ENCODE results near the gene KIAA0930. TPM values are rescaled to one million over a fixed set of nuclear protein-coding genes. Genes with fewer than 3 reads are reported as not detected.

KIAA0930 gene
- total RNA-seq, 1 donor from 2014 or later = 60.2 TPM

DNA sequence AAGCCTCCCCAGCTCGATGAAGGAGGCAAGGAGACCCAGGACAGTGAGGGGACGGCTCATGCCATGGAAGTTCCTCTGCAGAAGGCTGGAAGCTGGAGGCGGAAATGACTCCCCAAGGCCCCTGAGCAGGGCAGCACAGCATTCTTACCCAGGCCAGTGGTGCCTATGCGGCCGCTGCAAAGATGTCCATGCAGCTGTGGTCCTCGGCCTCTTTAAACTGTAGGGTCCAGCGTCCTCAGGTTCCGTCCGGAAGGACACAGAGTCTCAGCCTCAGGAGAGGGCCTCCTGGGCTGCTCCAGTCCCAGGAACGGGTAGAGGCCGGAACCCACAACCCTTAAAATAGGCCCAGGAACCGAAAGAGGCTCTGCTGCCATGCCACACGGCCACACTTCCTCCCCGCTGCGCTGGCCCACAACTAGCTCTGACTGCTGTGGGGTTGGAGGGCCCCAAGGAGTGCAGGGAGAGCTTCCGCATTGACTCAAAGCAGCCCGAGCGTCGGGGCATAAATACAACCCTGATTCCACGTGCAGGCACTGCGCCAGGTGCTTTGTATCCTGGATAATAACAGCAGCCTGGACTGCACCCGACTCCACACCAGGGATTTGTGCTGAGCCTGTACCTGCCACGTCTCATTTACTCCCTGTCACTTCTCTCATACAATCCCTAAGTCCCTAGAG is 5.5 kb downstream of the KIAA0930 start:
- TF ChIP-seq, protein P1, sequence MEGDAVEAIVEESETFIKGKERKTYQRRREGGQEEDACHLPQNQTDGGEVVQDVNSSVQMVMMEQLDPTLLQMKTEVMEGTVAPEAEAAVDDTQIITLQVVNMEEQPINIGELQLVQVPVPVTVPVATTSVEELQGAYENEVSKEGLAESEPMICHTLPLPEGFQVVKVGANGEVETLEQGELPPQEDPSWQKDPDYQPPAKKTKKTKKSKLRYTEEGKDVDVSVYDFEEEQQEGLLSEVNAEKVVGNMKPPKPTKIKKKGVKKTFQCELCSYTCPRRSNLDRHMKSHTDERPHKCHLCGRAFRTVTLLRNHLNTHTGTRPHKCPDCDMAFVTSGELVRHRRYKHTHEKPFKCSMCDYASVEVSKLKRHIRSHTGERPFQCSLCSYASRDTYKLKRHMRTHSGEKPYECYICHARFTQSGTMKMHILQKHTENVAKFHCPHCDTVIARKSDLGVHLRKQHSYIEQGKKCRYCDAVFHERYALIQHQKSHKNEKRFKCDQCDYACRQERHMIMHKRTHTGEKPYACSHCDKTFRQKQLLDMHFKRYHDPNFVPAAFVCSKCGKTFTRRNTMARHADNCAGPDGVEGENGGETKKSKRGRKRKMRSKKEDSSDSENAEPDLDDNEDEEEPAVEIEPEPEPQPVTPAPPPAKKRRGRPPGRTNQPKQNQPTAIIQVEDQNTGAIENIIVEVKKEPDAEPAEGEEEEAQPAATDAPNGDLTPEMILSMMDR (conservative IDR thresholded peaks at IDR 0.05) = no peak
- no peak for DNase-seq (ENCODE audit: low read depth, low spot score)
- H3K36me3 Mint-ChIP-seq (ENCODE audit: low read depth) = no peaks in the 10 kb centered on the region
- H3K27ac Mint-ChIP-seq (ENCODE audit: unreplicated experiment) = no peak overlapping the region
- H3K4me3 Mint-ChIP-seq = no peak overlapping the region
- H3K4me1 Mint-ChIP-seq = peaks cover 24% of the 10 kb centered on the region
- H3K9me3 Mint-ChIP-seq = no peaks in the 10 kb centered on the region
- H3K27me3 Mint-ChIP-seq (ENCODE audit: low read depth) = no peaks in the 10 kb centered on the region

DNA sequence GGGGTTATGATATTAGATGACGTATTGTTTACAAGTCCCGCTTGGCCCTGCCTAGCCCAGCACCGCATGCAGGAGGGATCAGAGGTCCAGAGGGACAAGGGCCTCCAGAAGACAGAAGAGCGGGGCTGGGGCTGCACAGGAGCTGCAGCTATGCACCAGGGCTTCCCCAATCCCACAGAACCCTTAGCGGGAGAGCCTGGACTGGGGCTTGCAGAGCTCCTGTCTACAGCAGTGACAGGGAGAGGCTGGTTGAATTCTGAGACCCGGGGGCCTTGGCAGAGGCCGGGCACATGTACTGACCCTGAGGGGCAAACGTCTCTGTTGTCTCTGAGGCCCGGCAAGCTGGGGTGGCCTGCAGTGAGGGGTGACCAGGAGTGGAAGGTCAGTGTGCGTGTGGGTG is 6.9 kb downstream of the KIAA0930 start:
- Mint-ChIP-seq H3K4me3 (no peak overlapping the region), H3K36me3 (ENCODE audit: low read depth) (no peaks in the 10 kb centered on the region), H3K27ac (ENCODE audit: unreplicated experiment) (no peak overlapping the region), H3K4me1 (peaks cover 13% of the 10 kb centered on the region), H3K9me3 (no peaks in the 10 kb centered on the region), H3K27me3 (ENCODE audit: low read depth) (no peaks in the 10 kb centered on the region)
- DNase-seq (ENCODE audit: low read depth, low spot score) = no peak
- TF ChIP-seq, protein P1 (conservative IDR thresholded peaks at IDR 0.05) = no peak

DNA sequence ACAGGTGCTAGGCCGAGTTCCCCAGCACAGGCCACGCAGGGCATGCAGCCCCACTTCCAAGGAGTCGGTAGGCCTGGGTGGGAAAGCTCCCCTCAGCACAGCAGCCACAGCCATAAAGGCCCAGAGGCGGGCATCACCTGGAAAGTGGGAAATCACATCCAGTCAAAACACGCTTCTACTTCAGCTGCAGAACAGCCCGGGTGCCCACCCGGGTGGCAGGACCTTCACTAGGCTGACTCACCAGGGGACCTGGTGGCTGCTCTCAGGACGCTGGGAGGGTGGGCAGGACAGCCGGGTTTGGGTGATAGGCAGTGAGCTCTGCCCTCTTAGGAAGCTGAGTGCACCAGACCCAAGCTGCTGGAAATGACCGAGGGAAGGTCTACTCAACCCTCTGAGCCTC is 7.3 kb downstream of the KIAA0930 start:
- Mint-ChIP-seq H3K9me3 (no peaks in the 10 kb centered on the region), H3K36me3 (ENCODE audit: low read depth) (no peaks in the 10 kb centered on the region), H3K4me3 (no peak overlapping the region), H3K27me3 (ENCODE audit: low read depth) (no peaks in the 10 kb centered on the region), H3K27ac (ENCODE audit: unreplicated experiment) (no peak overlapping the region), H3K4me1 (peaks cover 9% of the 10 kb centered on the region)
- TF ChIP-seq, protein P1 (conservative IDR thresholded peaks at IDR 0.05) = no peak
- DNase-seq (ENCODE audit: low read depth, low spot score) = no peak

DNA sequence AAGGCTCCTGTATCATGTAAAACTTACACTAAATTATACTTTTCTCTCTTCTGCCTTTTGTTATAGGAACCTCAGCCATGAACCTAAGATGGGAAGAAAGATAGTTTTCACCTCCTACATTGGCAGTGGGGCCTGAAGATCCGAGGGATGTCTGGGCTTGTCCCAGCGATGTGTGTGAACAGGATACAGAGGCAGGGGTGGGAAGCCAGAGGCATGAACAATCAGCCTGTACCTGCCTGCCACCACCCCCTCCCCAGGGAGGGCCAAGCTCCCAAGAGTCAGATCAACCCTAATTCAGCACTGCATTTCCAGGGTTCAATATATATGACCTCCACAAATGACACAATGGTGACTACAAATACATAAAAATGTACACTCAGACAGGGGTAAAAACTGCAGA is 9.4 kb downstream of the KIAA0930 start:
- no peak for DNase-seq (ENCODE audit: low read depth, low spot score)
- no peak overlapping the region for H3K27ac Mint-ChIP-seq (ENCODE audit: unreplicated experiment)
- no peak overlapping the region for H3K4me3 Mint-ChIP-seq
- no peaks in the 10 kb centered on the region for H3K27me3 Mint-ChIP-seq (ENCODE audit: low read depth)
- H3K9me3 Mint-ChIP-seq = no peaks in the 10 kb centered on the region
- no peaks in the 10 kb centered on the region for H3K36me3 Mint-ChIP-seq (ENCODE audit: low read depth)
- TF ChIP-seq, protein P1 (conservative IDR thresholded peaks at IDR 0.05) = no peak
- peaks cover 10% of the 10 kb centered on the region for H3K4me1 Mint-ChIP-seq

DNA sequence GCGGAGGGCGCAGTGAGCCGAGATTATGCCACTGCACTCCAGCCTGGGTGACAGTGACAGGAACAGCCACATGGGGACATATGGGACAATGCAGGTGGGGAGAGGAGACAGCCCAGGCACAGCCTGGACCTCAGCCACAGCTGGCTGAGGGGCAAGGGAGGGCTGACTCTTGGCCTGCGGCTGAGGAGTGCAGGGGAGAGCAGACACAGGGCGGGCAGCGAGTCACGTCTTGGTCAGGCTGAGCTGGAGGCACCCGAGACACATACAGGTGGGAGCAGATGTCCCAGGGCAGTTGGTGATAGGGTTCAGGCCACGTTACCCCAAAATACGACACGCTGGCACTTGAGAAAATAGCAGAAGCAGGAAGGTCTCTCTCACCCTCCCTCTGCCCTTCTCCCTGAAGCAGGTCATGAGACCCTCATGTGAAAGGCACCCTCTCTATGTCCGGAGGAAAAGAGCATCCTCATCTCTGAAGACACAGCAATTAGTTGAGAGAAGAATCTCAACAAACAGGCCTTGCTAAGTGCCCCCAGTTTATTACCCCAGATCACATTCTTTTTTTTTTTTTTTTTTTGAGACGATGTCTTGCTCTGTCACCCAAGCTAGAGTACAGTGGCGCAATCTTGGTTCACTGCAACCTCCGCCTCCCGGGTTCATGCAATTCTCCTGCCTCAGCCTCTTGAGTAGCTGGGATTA is 10.5 kb downstream of the KIAA0930 start:
- Mint-ChIP-seq H3K27ac (ENCODE audit: unreplicated experiment) (no peak overlapping the region), H3K36me3 (ENCODE audit: low read depth) (no peaks in the 10 kb centered on the region)
- TF ChIP-seq, protein P1 (conservative IDR thresholded peaks at IDR 0.05) = no peak

More for the DNA sequence above, 10.5 kb downstream of the KIAA0930 start:
- no peak overlapping the region for H3K4me3 Mint-ChIP-seq
- DNase-seq (ENCODE audit: low read depth, low spot score) = no peak
- peaks cover 22% of the 10 kb centered on the region for H3K4me1 Mint-ChIP-seq
- H3K27me3 Mint-ChIP-seq (ENCODE audit: low read depth) = no peaks in the 10 kb centered on the region
- H3K9me3 Mint-ChIP-seq = no peaks in the 10 kb centered on the region

Data from neural crest cell (in vitro differentiated cells).